ENCODE measurements around the gene PPM1H.
A peak's percentile ranks its signal among the peaks of the same experiment; 100 is the strongest.
"Not testable (repeated sequence)": the region's sequence is repeated elsewhere in the genome, so short reads cannot be mapped to it uniquely, and the experiment has no call there.

Gene PPM1H

DNA sequence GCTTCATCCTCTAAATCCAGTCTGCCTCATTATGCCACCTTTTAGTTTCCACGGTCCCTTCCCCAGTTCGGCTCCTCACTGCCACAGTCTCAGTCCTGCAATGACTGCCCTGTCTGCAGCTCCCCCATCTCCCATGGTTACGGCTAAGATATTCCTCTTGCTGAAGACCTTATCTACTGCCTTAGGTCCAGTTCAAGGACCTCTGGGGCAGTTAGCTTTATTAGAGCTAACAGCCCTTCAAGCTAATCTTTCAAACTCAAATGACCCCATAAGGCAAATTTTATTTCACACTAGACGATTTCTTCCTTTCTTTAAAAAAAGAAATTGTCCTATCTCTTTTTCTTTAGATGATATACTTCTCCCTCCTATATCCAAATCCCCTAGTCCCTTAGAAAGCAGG is 253.6 kb downstream of the PPM1H start:
- no peak for DNase-seq (ENCODE audit: low spot score)

DNA sequence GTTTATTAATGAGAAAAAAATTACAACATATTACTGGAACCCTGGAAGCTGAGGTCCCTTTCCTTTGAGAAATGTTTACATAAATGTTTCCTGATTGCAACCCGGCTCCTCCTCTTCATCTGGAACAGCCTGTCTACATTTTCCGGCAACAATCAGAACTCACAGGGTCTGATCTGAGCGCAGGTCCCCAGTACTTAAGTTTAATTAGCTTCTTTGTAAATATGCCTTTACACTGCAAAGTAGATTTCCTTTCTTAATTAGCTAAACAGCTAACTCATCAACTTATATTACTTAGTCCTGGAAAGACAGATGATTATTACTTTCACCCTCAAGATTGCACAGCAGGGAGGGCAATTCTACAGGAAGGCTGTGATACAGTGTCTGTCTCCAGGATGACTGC is 255.3 kb downstream of the PPM1H start:
- DNase-seq (ENCODE audit: low spot score): no peak

DNA sequence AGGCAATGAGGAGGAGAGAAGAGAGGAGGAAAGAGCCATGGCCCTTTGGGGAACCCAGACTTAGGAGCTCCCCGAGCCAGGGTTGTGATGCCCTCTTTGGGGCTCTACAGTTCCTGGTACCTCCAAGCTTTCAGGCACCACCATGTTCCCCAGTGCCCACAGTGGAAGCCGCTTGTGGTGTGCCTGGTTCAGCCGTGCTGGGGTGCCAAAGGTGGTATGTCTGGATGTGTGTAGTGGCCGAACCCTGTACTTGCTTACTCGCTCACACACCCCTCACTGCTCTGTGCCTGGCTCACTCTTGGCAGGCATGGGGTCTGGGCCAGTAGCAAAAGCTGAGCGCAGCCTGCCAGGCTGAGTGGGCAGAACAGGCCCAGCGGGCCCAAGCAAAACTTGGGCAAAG is 257.6 kb downstream of the PPM1H start:
- DNase-seq (ENCODE audit: low spot score): no peak

GRCh38 chr12:62676521-62677307 is 258.2 kb downstream of the PPM1H start:
- no peak for DNase-seq (ENCODE audit: low spot score)

DNA sequence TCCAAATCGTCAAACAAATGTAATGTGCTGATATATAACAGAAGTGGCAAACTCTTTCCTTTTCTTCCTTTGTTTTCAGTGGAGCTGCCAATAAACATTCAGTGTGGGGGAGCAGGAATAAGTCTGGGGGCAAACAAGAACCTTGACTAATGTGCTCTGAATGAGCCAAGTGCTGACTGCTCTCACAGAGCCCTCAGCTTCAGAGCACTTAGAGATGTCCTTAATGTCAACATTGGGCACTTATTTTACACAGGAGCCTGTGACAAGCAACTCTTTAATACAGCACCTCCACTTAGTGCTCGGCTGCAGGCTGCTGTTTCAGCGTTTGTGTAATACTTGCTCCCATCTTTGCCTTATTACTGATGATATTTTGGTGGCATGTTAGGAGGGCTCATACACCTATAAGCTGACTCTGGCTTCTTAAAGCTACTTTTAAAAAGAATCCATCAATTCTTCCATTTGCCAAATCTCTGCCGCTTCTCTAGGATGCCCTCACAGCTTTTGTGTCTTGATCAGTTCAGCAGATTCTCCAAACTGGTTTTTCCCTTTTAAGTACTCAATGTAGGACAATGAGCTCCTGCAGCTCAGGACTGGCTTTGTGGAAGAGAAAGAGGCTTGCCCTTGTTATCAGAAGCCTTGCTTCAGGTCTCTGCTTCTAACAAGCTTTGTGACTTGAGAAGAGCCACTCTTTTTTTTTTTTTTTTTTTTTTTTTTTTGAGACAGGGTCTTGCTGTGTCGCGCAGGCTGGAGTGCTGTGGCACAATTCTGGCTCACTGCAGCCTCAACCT is 261.7 kb downstream of the PPM1H start:
- DNase-seq (ENCODE audit: low spot score): no peak

GRCh38 chr12:62670986-62671720 is 263.8 kb downstream of the PPM1H start:
- DNase-seq (ENCODE audit: low spot score): no peak

- DNase-seq (ENCODE audit: low spot score): no peak
Measured at GRCh38 chr12:62668782-62669181, 266.2 kb downstream of the PPM1H start.

- DNase-seq (ENCODE audit: low spot score): not testable (repeated sequence)
Measured at GRCh38 chr12:62664951-62665350, 270.0 kb downstream of the PPM1H start.

- no peak for DNase-seq (ENCODE audit: low spot score)
Measured at GRCh38 chr12:62660756-62661155, 274.2 kb downstream of the PPM1H start.

GRCh38 chr12:62659453-62660295 is 275.3 kb downstream of the PPM1H start:
- no peak for DNase-seq (ENCODE audit: low spot score)

DNA sequence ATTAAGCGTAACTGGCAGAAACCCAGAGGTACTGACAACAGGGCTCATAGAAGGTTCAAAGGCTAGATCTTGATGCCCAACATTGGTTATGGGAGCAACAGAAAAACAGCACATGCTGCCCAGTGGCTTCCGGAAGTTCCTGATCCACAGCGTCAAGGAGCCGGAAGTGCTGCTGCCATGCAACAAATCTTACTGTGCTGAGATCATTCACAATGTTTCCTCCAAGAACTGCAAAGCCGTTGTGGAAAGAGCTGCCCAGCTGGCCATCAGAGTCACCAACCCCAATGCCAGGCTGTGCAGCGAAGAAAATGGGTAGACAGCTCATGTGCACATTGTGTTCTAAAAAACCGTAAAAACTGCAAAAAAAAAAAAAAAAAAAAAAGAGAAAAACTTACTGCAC is 276.0 kb downstream of the PPM1H start:
- DNase-seq (ENCODE audit: low spot score): no peak

GRCh38 chr12:62657363-62657632 is 277.7 kb downstream of the PPM1H start:
- DNase-seq (ENCODE audit: low spot score): no peak

GRCh38 chr12:62656591-62657362 is 278.2 kb downstream of the PPM1H start:
- peak; percentile 50 for DNase-seq (ENCODE audit: low spot score)

DNA sequence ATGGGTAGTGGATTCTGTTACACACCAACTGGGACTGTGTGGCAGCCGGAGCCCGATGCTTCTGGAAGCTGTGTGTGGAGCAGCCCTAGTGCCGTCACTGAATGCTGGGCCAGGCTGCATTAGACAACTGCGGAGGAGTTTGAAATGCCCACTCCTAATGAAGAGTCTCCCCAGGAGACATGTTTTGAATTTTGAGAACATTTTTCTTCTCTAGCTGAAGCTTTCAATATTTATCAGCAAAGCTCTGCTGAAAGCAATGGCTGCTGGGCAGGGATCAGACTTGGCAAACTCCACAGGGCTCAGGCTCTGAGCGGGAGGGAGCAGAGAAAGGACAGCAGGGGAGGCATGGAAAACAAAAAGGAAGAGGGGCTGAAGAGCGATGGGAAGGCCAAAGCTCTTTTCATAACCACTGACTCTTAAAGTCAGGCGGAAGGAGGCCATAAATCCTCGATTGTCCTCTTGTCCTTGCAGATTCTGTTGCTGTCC is 279.2 kb downstream of the PPM1H start:
- DNase-seq (ENCODE audit: low spot score): peak; percentile 40

GRCh38 chr12:62654326-62655241 is 280.4 kb downstream of the PPM1H start:
- no peak for DNase-seq (ENCODE audit: low spot score)

DNA sequence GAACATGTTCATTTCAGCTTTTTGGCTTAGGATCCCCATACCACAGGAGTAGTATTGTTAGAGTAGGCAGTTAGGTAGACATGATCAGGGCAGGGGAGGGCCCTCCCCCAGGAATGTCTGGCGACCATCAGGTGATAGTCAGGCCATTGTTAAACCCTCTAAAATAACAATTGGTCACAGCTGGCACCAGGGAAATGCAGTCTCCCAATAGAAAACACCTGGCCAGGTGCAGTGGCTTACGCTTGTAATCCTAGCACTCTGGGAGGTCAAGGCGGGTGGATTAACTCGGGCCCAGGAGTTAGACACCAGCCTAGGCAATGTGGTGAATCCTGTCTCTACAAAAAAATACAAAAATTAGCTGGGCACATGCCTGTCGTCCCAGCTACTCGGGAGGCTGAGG is 281.2 kb downstream of the PPM1H start:
- DNase-seq (ENCODE audit: low spot score): no peak

DNA sequence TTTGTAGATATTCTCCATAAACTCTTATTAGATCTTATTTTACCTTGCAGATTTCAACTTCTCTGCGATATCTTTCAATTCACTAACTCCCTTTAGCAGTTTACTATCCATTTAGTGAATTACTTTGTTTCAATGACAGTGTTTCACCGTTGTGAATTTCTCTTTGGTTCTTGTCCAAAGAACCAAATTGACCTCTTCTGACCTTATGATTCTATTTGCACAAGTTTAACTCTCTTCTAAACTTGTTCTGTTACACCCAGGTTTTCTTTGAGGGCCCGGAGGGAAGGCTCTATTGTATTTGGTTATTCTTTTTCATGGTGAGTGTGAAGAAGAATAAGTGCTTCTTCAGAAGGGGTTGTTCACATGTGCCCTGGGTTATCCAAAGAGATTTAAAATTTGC is 281.6 kb downstream of the PPM1H start:
- DNase-seq (ENCODE audit: low spot score): no peak

DNA sequence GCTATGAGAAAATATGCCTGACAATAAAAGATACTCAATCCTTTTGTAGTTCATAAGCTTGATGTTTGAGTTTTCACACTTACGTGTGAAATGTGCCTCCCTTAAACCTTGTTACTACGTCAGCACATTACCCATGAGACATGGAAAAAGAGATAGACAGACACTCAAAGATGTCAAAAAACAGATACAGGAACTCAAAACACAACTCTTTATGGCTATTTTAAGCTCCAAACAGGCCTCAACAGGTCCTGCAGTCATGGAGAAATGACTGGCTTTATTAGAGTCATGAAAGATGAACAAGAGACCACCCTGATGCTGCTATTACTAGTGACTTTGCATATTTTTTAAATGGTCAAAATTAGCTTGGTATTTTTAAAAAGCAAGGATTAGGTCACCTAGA is 283.8 kb downstream of the PPM1H start:
- no peak for DNase-seq (ENCODE audit: low spot score)

DNA sequence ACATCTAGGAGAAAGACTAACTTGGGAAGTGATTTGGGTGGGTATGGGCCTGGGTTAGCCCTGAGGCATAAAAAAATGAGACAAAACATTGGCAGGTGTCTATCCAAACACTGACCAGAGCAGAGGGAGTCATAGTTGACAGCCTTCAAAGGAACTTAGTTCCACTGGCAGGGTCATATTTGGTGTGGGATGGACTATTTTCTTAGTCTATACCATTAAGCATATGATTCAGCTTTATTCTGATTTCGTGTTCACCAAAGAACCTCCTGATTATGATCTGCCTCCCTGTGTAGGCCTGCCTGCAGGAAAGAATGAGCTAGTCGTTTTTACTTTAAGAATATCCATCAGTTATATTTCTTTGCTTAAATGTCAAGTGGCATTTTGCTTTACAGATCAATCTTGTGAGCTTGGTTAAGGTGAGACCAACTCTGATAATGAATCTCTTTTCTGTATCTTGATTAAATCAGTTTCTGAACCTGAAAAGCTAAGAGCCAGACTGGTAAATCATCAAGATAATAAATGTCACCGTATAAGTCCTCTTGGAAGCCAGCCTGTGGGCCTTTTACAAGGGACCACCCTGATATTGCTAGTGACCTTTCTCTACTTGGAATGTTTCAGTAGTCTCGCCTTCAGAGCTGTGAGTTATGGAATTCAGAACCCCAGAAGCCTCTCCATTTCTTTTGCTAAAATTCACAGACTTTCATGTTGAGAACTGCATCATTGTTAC is 285.4 kb downstream of the PPM1H start:
- no peak for DNase-seq (ENCODE audit: low spot score)

All from Ammon's horn (tissue), 1 donor.